ENCODE measurements around the gene C10orf143.

- TF ChIP-seq POLR2A (IDR thresholded peaks at IDR 0.05) (no peak), CTCF (IDR thresholded peaks at IDR 0.05 in 4 of 5, conservative IDR thresholded peaks at IDR 0.05 in 1 of 5) (no peak)
Observed at GRCh38 chr10:130076681-130077080, 33.9 kb downstream of the C10orf143 start.
